Suprapubic skin (tissue), 4 donors: ENCODE data around the gene GRIK4.

Experiments used
- CTCF ChIP-seq, 2 donors: fragments of 200-600 bp in 1 of 2; fragments of 450-650 bp in 1 of 2; sonication (generic) in 1 of 2; IDR thresholded peaks; one replicate each; pipeline ENCODE4 v1.5.1; 2016 to 2019; ENCODE audit warnings: antibody characterized with exemption in 2 of 2, mild to moderate bottlenecking in 1 of 2, moderate library complexity in 1 of 2
- EP300 ChIP-seq: sonication (generic); formaldehyde crosslinking; IDR thresholded peaks from one replicate; pipeline ENCODE4 v1.6.1; 2017; ENCODE audit warnings: antibody characterized with exemption
- POLR2A ChIP-seq, 2 donors: fragments of 450-650 bp; IDR thresholded peaks; one replicate each; pipeline ENCODE4 v1.6.1; 2017; ENCODE audit warnings: antibody characterized with exemption in 2 of 2, mild to moderate bottlenecking in 2 of 2, moderate library complexity in 2 of 2
- POLR2AphosphoS5 ChIP-seq, 3 donors: sonication (generic); formaldehyde crosslinking; IDR thresholded peaks; one replicate each; pipeline ENCODE4 v1.6.1; 2017; ENCODE audit warnings: antibody characterized with exemption in 3 of 3

- no peak for TF ChIP-seq EP300
- TF ChIP-seq POLR2A (IDR thresholded peaks at IDR 0.05): no peak
- TF ChIP-seq CTCF (IDR thresholded peaks at IDR 0.05): no peak
- TF ChIP-seq POLR2AphosphoS5 (IDR thresholded peaks at IDR 0.05): no peak
Measured at GRCh38 chr11:120696597-120697218, 185.2 kb downstream of the GRIK4 start.
